Keratinocyte (primary cell): ENCODE results near the gene RNF144A. TPM values are rescaled to one million over a fixed set of nuclear protein-coding genes. Genes with fewer than 3 reads are reported as not detected.

Experiments used
- DNase-seq: peaks from one replicate; pipeline ENCODE4 v3.0.0-alpha.2; 2011; ENCODE audit warnings: low read depth, missing footprints, low spot score
- FAIRE-seq: peaks from 2 replicates; lab custom pipeline; 2011; peaks lifted over from hg19 to GRCh38; lab: Jason Lieb, UNC
- H2AFZ ChIP-seq: 2 replicates; pipeline ENCODE4 v1.6.0; 2012; ENCODE audit warnings: low read length, control low read depth, inconsistent platforms; ENCODE audit not compliant: control insufficient read depth
- H3K27ac ChIP-seq: 2 replicates; pipeline ENCODE4 v1.5.1; 2011; ENCODE audit warnings: low read length; ENCODE audit not compliant: control insufficient read depth, insufficient read depth
- H3K27me3 ChIP-seq: 3 replicates; pipeline ENCODE4 v1.6.0; 2011; ENCODE audit warnings: low read length; ENCODE audit not compliant: control insufficient read depth, insufficient read depth; ENCODE audit errors: extremely low read depth
- H3K36me3 ChIP-seq, 2 experiments: 2 replicates in 1 of 2; 3 replicates in 1 of 2; pipeline ENCODE4 v1.5.1; 2011; ENCODE audit warnings: low read length in 2 of 2, mild to moderate bottlenecking in 1 of 2; ENCODE audit not compliant: control insufficient read depth in 2 of 2, insufficient read depth in 2 of 2; ENCODE audit errors: extremely low read depth in 1 of 2
- H3K4me1 ChIP-seq: 3 replicates; pipeline ENCODE4 v1.5.1; 2011; ENCODE audit warnings: low read length; ENCODE audit not compliant: control insufficient read depth, insufficient read depth; ENCODE audit errors: extremely low read depth
- H3K4me2 ChIP-seq: 3 replicates; pipeline ENCODE4 v1.6.0; 2011; ENCODE audit warnings: low read depth, low read length; ENCODE audit not compliant: control insufficient read depth, insufficient read depth; ENCODE audit errors: extremely low read depth
- H3K4me3 ChIP-seq, 3 experiments: fragments of 200-600 bp in 1 of 3; sonication (generic) in 1 of 3; 2 replicates in 2 of 3; 3 replicates in 1 of 3; pipeline ENCODE4 v1.5.1; 2011 to 2016; ENCODE audit warnings: low read length in 3 of 3, mild to moderate bottlenecking in 3 of 3, control low read depth in 2 of 3, inconsistent platforms in 1 of 3, low read depth in 1 of 3, mixed read lengths in 1 of 3, mixed run types in 1 of 3, moderate library complexity in 1 of 3; ENCODE audit not compliant: control insufficient read depth in 2 of 3, insufficient read depth in 2 of 3; ENCODE audit errors: extremely low read depth in 1 of 3
- H3K79me2 ChIP-seq: 2 replicates; pipeline ENCODE4 v1.6.0; 2012; ENCODE audit warnings: low read length; ENCODE audit not compliant: control insufficient read depth, insufficient read depth
- H3K9ac ChIP-seq: 3 replicates; pipeline ENCODE4 v1.6.0; 2011; ENCODE audit warnings: low read length; ENCODE audit not compliant: control insufficient read depth, insufficient read depth; ENCODE audit errors: extremely low read depth
- H3K9me1 ChIP-seq: 3 replicates; pipeline ENCODE4 v1.6.0; 2011; ENCODE audit warnings: low read length; ENCODE audit not compliant: control insufficient read depth, insufficient read depth; ENCODE audit errors: extremely low read depth
- H3K9me3 ChIP-seq: 2 replicates; pipeline ENCODE4 v1.5.1; 2012; ENCODE audit warnings: low read depth, low read length; ENCODE audit not compliant: control insufficient read depth
- H4K20me1 ChIP-seq: 3 replicates; pipeline ENCODE4 v1.6.0; 2011; ENCODE audit warnings: low read length; ENCODE audit not compliant: control insufficient read depth, insufficient read depth; ENCODE audit errors: extremely low read depth
- EZH2 ChIP-seq: IDR thresholded peaks from one replicate; pipeline ENCODE4 v1.6.1; 2012; ENCODE audit warnings: inconsistent platforms, mild to moderate bottlenecking, low read length, moderate library complexity
- dilution Hi-C: fragments of 300-500 bp; cut with MboI; formaldehyde crosslinking; loops from one replicate; pipeline ENCODE4 v1.7.0; 2020; ENCODE audit warnings: low sequenced_read_pairs; ENCODE audit not compliant: extremely low pct_ligation_motif_present
- polyA plus RNA-seq, 5 experiments: library from polyadenylated mRNA; depleted of rRNA in 3 of 5; stranded (reverse) in 3 of 5; stranded (forward) in 1 of 5; unstranded in 1 of 5; fragments of >200 nt; gene quantifications; 1 replicate in 1 of 5; 2 replicates in 3 of 5; 3 replicates in 1 of 5; pipeline versions ENCODE4 v1.2.1 to v1.2.3, GENCODE V29; 2011 to 2012; ENCODE audit warnings: missing spikeins in 2 of 5, low read depth in 1 of 5, low replicate concordance in 1 of 5
- TF ChIP-seq, protein P1 (sequence below), 3 experiments: IDR thresholded peaks in 1 of 3; conservative IDR thresholded peaks in 1 of 3; optimal IDR thresholded peaks in 1 of 3; 2 replicates in 2 of 3; 3 replicates in 1 of 3; pipeline versions ENCODE3 to v1.5.1; 2011; ENCODE audit warnings: low read length in 3 of 3, mild to moderate bottlenecking in 3 of 3, moderate library complexity in 2 of 3, control low read depth in 1 of 3, inconsistent platforms in 1 of 3; ENCODE audit not compliant: insufficient read depth in 2 of 3; ENCODE audit errors: extremely low read depth in 1 of 3

The RNF144A gene
- polyA plus RNA-seq, 1 donor (not counting 4 experiments of a cell fraction or from before 2014, with no cell fraction given), result 1.4 TPM

DNA sequence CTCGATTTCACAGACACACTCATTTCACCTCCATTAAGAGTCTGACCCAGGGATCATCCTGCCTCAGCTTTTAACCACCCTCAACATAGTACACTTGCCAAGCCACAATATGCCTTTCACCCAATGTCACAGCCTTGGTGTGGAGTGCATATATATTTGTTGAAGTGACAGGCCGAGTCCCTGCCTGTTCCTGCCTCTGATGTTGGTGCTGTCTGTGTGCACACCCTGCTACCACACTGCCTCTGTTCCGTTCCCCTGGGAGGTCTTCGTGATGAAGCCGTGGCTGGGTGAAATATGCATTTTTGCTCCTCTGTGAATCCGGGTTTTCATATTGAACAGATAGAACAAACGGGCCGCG, 90.3 kb downstream of the RNF144A start:
- Histone ChIP-seq H2AFZ (no peak overlapping the region), H3K4me1 (no peaks in the 10 kb centered on the region), H3K9ac (no peak overlapping the region), H3K9me1 (no peaks in the 10 kb centered on the region), H3K4me3 (no peak overlapping the region), H3K9me3 (no peaks in the 10 kb centered on the region), H3K36me3 (no peaks in the 10 kb centered on the region), H4K20me1 (no peaks in the 10 kb centered on the region), H3K79me2 (no peaks in the 10 kb centered on the region), H3K4me2 (no peak overlapping the region), H3K27me3 (no peaks in the 10 kb centered on the region), H3K27ac (no peak overlapping the region)
- no peak for FAIRE-seq
- no peak for DNase-seq
- dilution Hi-C loops, result no loop called here
- TF ChIP-seq, protein P1, sequence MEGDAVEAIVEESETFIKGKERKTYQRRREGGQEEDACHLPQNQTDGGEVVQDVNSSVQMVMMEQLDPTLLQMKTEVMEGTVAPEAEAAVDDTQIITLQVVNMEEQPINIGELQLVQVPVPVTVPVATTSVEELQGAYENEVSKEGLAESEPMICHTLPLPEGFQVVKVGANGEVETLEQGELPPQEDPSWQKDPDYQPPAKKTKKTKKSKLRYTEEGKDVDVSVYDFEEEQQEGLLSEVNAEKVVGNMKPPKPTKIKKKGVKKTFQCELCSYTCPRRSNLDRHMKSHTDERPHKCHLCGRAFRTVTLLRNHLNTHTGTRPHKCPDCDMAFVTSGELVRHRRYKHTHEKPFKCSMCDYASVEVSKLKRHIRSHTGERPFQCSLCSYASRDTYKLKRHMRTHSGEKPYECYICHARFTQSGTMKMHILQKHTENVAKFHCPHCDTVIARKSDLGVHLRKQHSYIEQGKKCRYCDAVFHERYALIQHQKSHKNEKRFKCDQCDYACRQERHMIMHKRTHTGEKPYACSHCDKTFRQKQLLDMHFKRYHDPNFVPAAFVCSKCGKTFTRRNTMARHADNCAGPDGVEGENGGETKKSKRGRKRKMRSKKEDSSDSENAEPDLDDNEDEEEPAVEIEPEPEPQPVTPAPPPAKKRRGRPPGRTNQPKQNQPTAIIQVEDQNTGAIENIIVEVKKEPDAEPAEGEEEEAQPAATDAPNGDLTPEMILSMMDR (optimal IDR thresholded peaks at IDR 0.05 in 1 of 3, IDR thresholded peaks at IDR 0.05 in 1 of 3, conservative IDR thresholded peaks at IDR 0.05 in 1 of 3; ENCODE audit: extremely low read depth in 1 of 3, insufficient read depth in 2 of 3, low read length in 3 of 3), result no peak
- TF ChIP-seq EZH2, result no peak

DNA sequence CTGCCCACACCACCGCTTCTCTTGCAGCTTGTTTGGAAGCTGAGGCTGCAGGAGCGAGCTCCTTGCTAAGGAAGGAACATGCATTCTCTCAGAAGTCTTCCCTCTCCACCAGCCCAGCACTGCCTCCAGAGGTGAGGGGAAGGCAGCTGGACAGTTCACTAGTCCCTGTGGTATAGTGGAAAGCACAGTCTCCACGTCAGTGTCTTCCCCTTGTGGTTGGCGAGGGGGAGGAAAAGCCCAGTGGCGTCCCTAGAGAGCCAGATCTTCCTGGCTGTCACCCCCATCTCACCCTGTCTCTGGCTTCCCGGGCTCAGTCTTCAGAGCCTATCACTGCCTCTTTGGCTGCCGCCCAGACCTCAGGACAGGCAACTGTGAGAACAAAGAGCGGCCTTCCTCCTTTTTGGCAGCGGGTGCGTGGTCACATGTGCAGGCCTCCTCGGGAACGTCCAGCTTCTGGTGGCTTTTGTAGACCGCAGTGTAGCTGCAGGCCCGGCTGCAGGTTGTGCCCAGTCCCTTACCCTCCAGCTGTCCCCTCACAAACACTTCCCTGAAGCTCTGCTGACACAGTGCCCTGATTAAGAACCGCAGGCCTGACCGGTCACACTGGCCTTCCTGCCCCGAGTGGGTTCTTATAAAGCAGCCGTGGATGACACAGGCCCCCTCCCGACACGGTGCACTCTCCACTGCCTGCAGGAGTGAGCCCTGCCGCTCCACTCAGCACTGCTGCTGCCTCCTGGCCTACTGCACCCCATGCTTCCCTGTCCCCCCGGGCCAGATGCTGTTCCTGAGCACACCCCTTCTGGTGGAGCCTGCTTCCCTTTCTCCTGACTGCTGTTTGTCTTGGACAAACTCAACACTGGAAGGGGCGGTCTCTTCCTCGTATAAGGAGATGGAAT, 90.9 kb downstream of the RNF144A start:
- H3K4me2 ChIP-seq, result no peak overlapping the region

More for the DNA sequence above, 90.9 kb downstream of the RNF144A start:
- FAIRE-seq (no peak), DNase-seq (no peak)
- Histone ChIP-seq H3K4me1 (no peaks in the 10 kb centered on the region), H3K79me2 (no peaks in the 10 kb centered on the region), H3K27ac (no peak overlapping the region), H3K9me1 (no peaks in the 10 kb centered on the region), H3K9me3 (no peaks in the 10 kb centered on the region), H2AFZ (no peak overlapping the region), H4K20me1 (no peaks in the 10 kb centered on the region), H3K4me3 (no peak overlapping the region), H3K36me3 (no peaks in the 10 kb centered on the region), H3K9ac (no peak overlapping the region), H3K27me3 (no peaks in the 10 kb centered on the region)
- dilution Hi-C loops, result no loop called here
- no peak for TF ChIP-seq EZH2
- TF ChIP-seq, protein P1 (optimal IDR thresholded peaks at IDR 0.05 in 1 of 3, IDR thresholded peaks at IDR 0.05 in 1 of 3, conservative IDR thresholded peaks at IDR 0.05 in 1 of 3; ENCODE audit: extremely low read depth in 1 of 3, insufficient read depth in 2 of 3, low read length in 3 of 3), result no peak
